GM12878 (cell line): ENCODE measurements around the gene LRRC8D. TPM values are rescaled to one million over a fixed set of nuclear protein-coding genes. Genes with fewer than 3 reads are reported as not detected.

Experiments used
- ATF2 ChIP-seq: IDR thresholded peaks from 2 replicates; pipeline ENCODE4 v1.6.1; 2012; ENCODE audit warnings: low read length, inconsistent platforms
- BCL11A ChIP-seq: IDR thresholded peaks from 2 replicates; pipeline ENCODE4 v1.6.1; 2011; ENCODE audit warnings: low read depth, low read length
- BMI1 ChIP-seq: fragments of 450-650 bp; IDR thresholded peaks from 2 replicates; pipeline ENCODE4 v1.6.1; 2016; ENCODE audit warnings: mild to moderate bottlenecking, moderate library complexity, borderline replicate concordance
- CEBPB ChIP-seq, 2 experiments: fragments of 150-350 bp in 1 of 2; IDR thresholded peaks; 2 replicates each; pipeline ENCODE4 v1.6.1; 2012 to 2014; ENCODE audit warnings: low read depth in 2 of 2, low read length in 2 of 2, borderline replicate concordance in 1 of 2, inconsistent platforms in 1 of 2
- CREB1 ChIP-seq: IDR thresholded peaks from 2 replicates; pipeline ENCODE4 v1.6.1; 2012; ENCODE audit warnings: low read depth, mild to moderate bottlenecking, inconsistent platforms
- DPF2 ChIP-seq: fragments of 450-650 bp; IDR thresholded peaks from 2 replicates; pipeline ENCODE4 v1.6.1; 2017; ENCODE audit warnings: mild to moderate bottlenecking
- ETV6 ChIP-seq, 2 experiments: fragments of 450-650 bp in 1 of 2; IDR thresholded peaks in 1 of 2; conservative IDR thresholded peaks in 1 of 2; 2 replicates each; pipeline ENCODE4 v1.6.1; 2014; ENCODE audit warnings: antibody characterized with exemption in 1 of 2, borderline replicate concordance in 1 of 2, low read depth in 1 of 2, mild to moderate bottlenecking in 1 of 2, moderate library complexity in 1 of 2
- FOXK2 ChIP-seq: fragments of 450-650 bp; IDR thresholded peaks from 2 replicates; pipeline ENCODE4 v1.6.1; 2017; ENCODE audit warnings: mild to moderate bottlenecking, moderate library complexity
- IKZF2 ChIP-seq, 2 experiments: fragments of 450-650 bp; IDR thresholded peaks; 2 replicates each; pipeline ENCODE4 v1.6.1; 2017; ENCODE audit warnings: mild to moderate bottlenecking in 2 of 2, moderate library complexity in 2 of 2
- MAX ChIP-seq: IDR thresholded peaks from 2 replicates; pipeline ENCODE4 v1.6.1; 2012; ENCODE audit warnings: low read depth, low read length, improper control_type of control experiment
- MTA2 ChIP-seq: fragments of 450-650 bp; IDR thresholded peaks from 2 replicates; pipeline ENCODE4 v1.6.1; 2016; ENCODE audit warnings: low read depth, mild to moderate bottlenecking, moderate library complexity
- MTA3 ChIP-seq: IDR thresholded peaks from 2 replicates; pipeline ENCODE4 v1.6.1; 2012; ENCODE audit warnings: low read length, inconsistent platforms, borderline replicate concordance
- PAX5 ChIP-seq: IDR thresholded peaks from 2 replicates; pipeline ENCODE4 v1.6.1; 2011; ENCODE audit warnings: low read depth, low read length, borderline replicate concordance
- PBX3 ChIP-seq: IDR thresholded peaks from 2 replicates; pipeline ENCODE4 v1.6.1; 2011; ENCODE audit warnings: mild to moderate bottlenecking, low read depth, low read length, moderate library complexity; ENCODE audit not compliant: insufficient replicate concordance
- RCOR1 ChIP-seq: conservative IDR thresholded peaks from 2 replicates; pipeline ENCODE4 v1.6.1; 2012; ENCODE audit warnings: low read depth, low read length, improper control_type of control experiment
- SREBF1 ChIP-seq: IDR thresholded peaks from 2 replicates; pipeline ENCODE4 v1.6.1; 2012; ENCODE audit warnings: mild to moderate bottlenecking, low read length
- SRF ChIP-seq, 2 experiments: IDR thresholded peaks; 2 replicates each; pipeline ENCODE4 v1.6.1; 2011; ENCODE audit warnings: low read depth in 2 of 2, low read length in 2 of 2, mild to moderate bottlenecking in 1 of 2, moderate library complexity in 1 of 2
- USF2 ChIP-seq: IDR thresholded peaks from 2 replicates; pipeline ENCODE4 v1.6.1; 2011; ENCODE audit warnings: low read depth, low read length, improper control_type of control experiment, borderline replicate concordance
- ZBTB11 ChIP-seq: fragments of 450-650 bp; formaldehyde crosslinking; IDR thresholded peaks from 2 replicates; pipeline ENCODE4 v1.5.0; 2022; ENCODE audit warnings: mild to moderate bottlenecking, missing genetic modification characterization
- ZNF207 ChIP-seq: fragments of 450-650 bp; IDR thresholded peaks from 2 replicates; pipeline ENCODE4 v1.6.1; 2014; ENCODE audit warnings: antibody characterized with exemption, mild to moderate bottlenecking, borderline replicate concordance
- ZNF384 ChIP-seq: IDR thresholded peaks from 2 replicates; pipeline ENCODE4 v1.6.1; 2012; ENCODE audit warnings: low read depth, mild to moderate bottlenecking, low read length, improper control_type of control experiment, borderline replicate concordance
- ZSCAN29 ChIP-seq: fragments of 450-650 bp; IDR thresholded peaks from 2 replicates; pipeline ENCODE4 v1.6.1; 2017; ENCODE audit warnings: mild to moderate bottlenecking, moderate library complexity
- polyA plus RNA-seq, 11 experiments: library from polyadenylated mRNA; depleted of rRNA in 4 of 11; unstranded in 6 of 11; stranded (reverse) in 5 of 11; fragments of >200 nt; fragmentation: Nextera tagmentation in 4 of 11; fragmentation: Illumina TruSeq in 1 of 11; extraction: Ambion mirVana in 4 of 11; extraction: Trizol in 1 of 11; gene quantifications; 1 replicate in 1 of 11; 2 replicates in 10 of 11; pipeline versions ENCODE4 v1.2.1 to v1.2.3, GENCODE V29; 2011 to 2016; ENCODE audit warnings: inconsistent platforms in 2 of 11, missing spikeins in 2 of 11, low read depth in 1 of 11
- total RNA-seq, 4 experiments: library from RNA; depleted of rRNA in 3 of 4; stranded (reverse); fragments of >200 nt in 3 of 4; fragmentation: Illumina TruSeq in 1 of 4; extraction: Trizol in 1 of 4; gene quantifications; 2 replicates each; pipeline versions ENCODE4 v1.2.1 to v1.2.3, GENCODE V29; 2013 to 2021

LRRC8D gene
- total and polyA plus RNA-seq, 10 of the 15 experiments (the other 5 are each of a cell fraction or from before 2014, with no cell fraction given): 5.6 to 44.1 (median 26.8) TPM

GRCh38 chr1:89781494-89782126 is 39.2 kb upstream of the LRRC8D start (continued):
- TF ChIP-seq PBX3 (peak; percentile 88), CREB1 (peak; percentile 23; the same call in 1 of the 2 replicates), ZSCAN29 (no peak), ETV6 (conservative IDR thresholded peaks at IDR 0.05 in 1 of 2, IDR thresholded peaks at IDR 0.05 in 1 of 2; ENCODE audit: borderline replicate concordance in 1 of 2, low read depth in 1 of 2) (peak in 1 of 2 experiments; percentile 5; a peak in 1 of 4 replicates), ZBTB11 (CRISPR knock-in tag) (no peak), PAX5 (peak; percentile 62; the same call in 1 of the 2 replicates), BCL11A (peak; percentile 78), IKZF2 (IDR thresholded peaks at IDR 0.05) (peak; percentile 79 to 82), MAX (no peak), CEBPB (IDR thresholded peaks at IDR 0.05; ENCODE audit: borderline replicate concordance in 1 of 2, low read depth in 2 of 2, low read length in 2 of 2) (0 out of 4 replicates have a peak, but pooled peaks of 1 of the 2 experiments have one; percentile 36), RCOR1 (0 out of 2 replicates have a peak, but pooled peaks have one; percentile 74), FOXK2 (no peak), USF2 (no peak), ZNF384 (peak; percentile 86), ATF2 (peak; percentile 83), ZNF207 (peak; percentile 15; the same call in 1 of the 2 replicates), BMI1 (peak; percentile 29; the same call in 1 of the 2 replicates), MTA3 (0 out of 2 replicates have a peak, but pooled peaks have one; percentile 43), MTA2 (peak; percentile 89), DPF2 (peak; percentile 96), SRF (IDR thresholded peaks at IDR 0.05; ENCODE audit: low read depth in 2 of 2, low read length in 2 of 2) (no peak), SREBF1 (no peak)
- TF ChIP-seq, all 136 proteins: peak for 52
